Type B pancreatic cell (in vitro differentiated cells): ENCODE measurements around the gene SLC10A7. TPM values are rescaled to one million over a fixed set of nuclear protein-coding genes. Genes with fewer than 3 reads are reported as not detected.
A peak's percentile ranks its signal among the peaks of the same experiment; 100 is the strongest.

Experiments used
- DNase-seq: peaks from one replicate; pipeline ENCODE4 v3.0.0; 2021; ENCODE audit warnings: mixed read lengths; ENCODE audit not compliant: unreplicated experiment; ENCODE audit errors: extremely low spot score
- H3K27ac Mint-ChIP-seq: 2 replicates; pipeline ENCODE4 v1.8.0; 2021; ENCODE audit warnings: mild to moderate bottlenecking, mixed read lengths
- H3K27me3 Mint-ChIP-seq: 2 replicates; pipeline ENCODE4 v1.8.0; 2021; ENCODE audit warnings: mixed read lengths
- H3K36me3 Mint-ChIP-seq: 2 replicates; pipeline ENCODE4 v1.8.0; 2021; ENCODE audit warnings: mixed read lengths
- H3K4me1 Mint-ChIP-seq: one replicate; pipeline ENCODE4 v1.8.0; 2021; ENCODE audit warnings: mixed read lengths; ENCODE audit not compliant: unreplicated experiment
- H3K4me3 Mint-ChIP-seq: 2 replicates; pipeline ENCODE4 v1.8.0; 2021; ENCODE audit warnings: mild to moderate bottlenecking, mixed read lengths
- H3K9me3 Mint-ChIP-seq: 2 replicates; pipeline ENCODE4 v1.8.0; 2021; ENCODE audit warnings: mixed read lengths
- CTCF ChIP-seq: fragments of 200-600 bp; sonication (generic); conservative IDR thresholded peaks from 2 replicates; pipeline ENCODE4 v1.5.0; 2021; ENCODE audit warnings: antibody characterized with exemption, mild to moderate bottlenecking
- total RNA-seq: library from RNA; stranded (reverse); gene quantifications from 2 replicates; pipeline ENCODE4 v1.2.1, GENCODE V29; 2021; ENCODE audit warnings: low replicate concordance

Gene SLC10A7
- total RNA-seq, 1 donor from 2014 or later, result 16.1 TPM

DNA sequence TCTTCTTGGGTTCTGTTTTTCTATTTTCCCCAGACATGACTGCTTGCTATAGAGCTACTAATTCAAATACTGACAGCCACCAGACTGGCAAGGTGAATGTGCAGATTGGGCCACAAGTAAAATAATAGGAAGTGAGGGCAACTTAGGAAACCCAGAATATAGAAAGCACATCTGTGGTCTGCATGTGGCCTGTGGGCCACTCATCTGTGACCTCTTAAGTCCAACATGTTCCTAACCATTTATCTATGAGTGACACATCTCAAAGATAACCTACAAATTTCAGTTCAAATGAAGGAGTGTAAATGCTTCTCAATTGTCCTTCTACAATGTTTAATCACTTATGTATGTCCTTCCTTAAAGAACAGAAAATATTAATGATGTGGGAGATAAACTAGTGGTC is 178.5 kb downstream of the SLC10A7 start:
- H3K27me3 Mint-ChIP-seq, result peaks cover 4% of the 10 kb centered on the region

GRCh38 chr4:146342600-146343192 is 179.0 kb downstream of the SLC10A7 start:
- DNase-seq, result no peak
- Mint-ChIP-seq H3K36me3 (no peaks in the 10 kb centered on the region), H3K27me3 (peaks cover 4% of the 10 kb centered on the region), H3K9me3 (no peaks in the 10 kb centered on the region), H3K27ac (no peak overlapping the region), H3K4me1 (peaks cover 5% of the 10 kb centered on the region), H3K4me3 (no peak overlapping the region)
- peak; percentile 89 for TF ChIP-seq CTCF

More for the DNA sequence above, 178.5 kb downstream of the SLC10A7 start:
- Mint-ChIP-seq H3K4me3 (no peak overlapping the region), H3K4me1 (peaks cover 5% of the 10 kb centered on the region), H3K27ac (no peak overlapping the region), H3K36me3 (no peaks in the 10 kb centered on the region), H3K9me3 (no peaks in the 10 kb centered on the region)
- DNase-seq, result no peak
- TF ChIP-seq CTCF, result no peak

GRCh38 chr4:146340798-146341197 is 180.9 kb downstream of the SLC10A7 start:
- peak; percentile 77 for TF ChIP-seq CTCF
- H3K9me3 Mint-ChIP-seq, result no peaks in the 10 kb centered on the region
- DNase-seq, result no peak
- peaks cover 11% of the 10 kb centered on the region for H3K4me1 Mint-ChIP-seq
- H3K27ac Mint-ChIP-seq, result no peak overlapping the region
- H3K4me3 Mint-ChIP-seq, result no peak overlapping the region
- H3K27me3 Mint-ChIP-seq, result peaks cover 4% of the 10 kb centered on the region
- no peaks in the 10 kb centered on the region for H3K36me3 Mint-ChIP-seq

DNA sequence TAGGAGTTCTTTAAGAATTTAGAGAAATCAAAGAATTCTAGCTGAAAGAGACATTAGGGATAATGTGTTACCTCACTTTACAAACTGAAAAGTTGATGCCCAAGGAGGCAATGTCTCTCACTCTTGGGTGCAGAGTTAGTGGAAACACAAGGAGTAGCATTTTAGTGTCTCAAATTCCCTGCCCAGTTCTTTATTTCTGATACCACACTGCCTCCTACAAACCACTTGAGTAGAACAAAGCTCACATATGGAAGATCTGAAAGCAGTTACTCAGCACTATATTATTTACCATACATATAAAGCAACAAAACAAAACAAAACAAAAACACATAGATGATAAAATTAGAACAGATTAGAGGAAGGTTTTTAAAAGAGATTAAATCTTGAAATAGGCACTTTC is 183.2 kb downstream of the SLC10A7 start:
- no peak for TF ChIP-seq CTCF
- peaks cover 7% of the 10 kb centered on the region for H3K4me1 Mint-ChIP-seq
- no peak for DNase-seq
- no peaks in the 10 kb centered on the region for H3K9me3 Mint-ChIP-seq
- H3K27me3 Mint-ChIP-seq, result peaks cover 4% of the 10 kb centered on the region
- H3K36me3 Mint-ChIP-seq, result no peaks in the 10 kb centered on the region
- no peak overlapping the region for H3K27ac Mint-ChIP-seq
- H3K4me3 Mint-ChIP-seq, result no peak overlapping the region

DNA sequence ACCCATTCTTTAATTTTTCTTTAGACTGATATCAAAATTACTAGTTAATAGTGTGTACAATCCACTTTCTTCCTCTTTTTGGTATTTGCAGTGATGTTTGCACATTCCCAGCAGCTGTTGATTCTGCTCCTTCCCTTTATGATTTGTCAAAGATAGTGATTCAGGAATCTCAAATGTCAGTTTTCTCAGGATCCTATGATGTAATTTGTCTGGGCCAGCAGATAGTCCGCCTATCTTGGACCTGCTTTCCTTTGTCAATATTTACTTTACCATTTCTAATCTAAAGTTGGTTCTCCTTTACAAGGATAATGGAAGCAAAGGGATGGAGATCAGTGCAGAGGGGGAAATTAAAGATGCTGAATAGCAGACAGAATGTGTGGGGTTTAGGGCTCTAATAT is 185.3 kb downstream of the SLC10A7 start:
- Mint-ChIP-seq H3K36me3 (no peaks in the 10 kb centered on the region), H3K27ac (no peak overlapping the region), H3K27me3 (peaks cover 4% of the 10 kb centered on the region), H3K9me3 (no peaks in the 10 kb centered on the region), H3K4me1 (peaks cover 7% of the 10 kb centered on the region), H3K4me3 (no peak overlapping the region)
- DNase-seq, result no peak
- TF ChIP-seq CTCF, result no peak
